Measurements from ENCODE around the gene TIMP2. TPM values are rescaled to one million over a fixed set of nuclear protein-coding genes. Genes with fewer than 3 reads are reported as not detected.
A peak's percentile ranks its signal among the peaks of the same experiment; 100 is the strongest.

The TIMP2 gene
- total and polyA plus RNA-seq, 2 of the 13 experiments (the other 11 are each of a cell fraction or from before 2014, with no cell fraction given), result 3.8 to 8.5 TPM

DNA sequence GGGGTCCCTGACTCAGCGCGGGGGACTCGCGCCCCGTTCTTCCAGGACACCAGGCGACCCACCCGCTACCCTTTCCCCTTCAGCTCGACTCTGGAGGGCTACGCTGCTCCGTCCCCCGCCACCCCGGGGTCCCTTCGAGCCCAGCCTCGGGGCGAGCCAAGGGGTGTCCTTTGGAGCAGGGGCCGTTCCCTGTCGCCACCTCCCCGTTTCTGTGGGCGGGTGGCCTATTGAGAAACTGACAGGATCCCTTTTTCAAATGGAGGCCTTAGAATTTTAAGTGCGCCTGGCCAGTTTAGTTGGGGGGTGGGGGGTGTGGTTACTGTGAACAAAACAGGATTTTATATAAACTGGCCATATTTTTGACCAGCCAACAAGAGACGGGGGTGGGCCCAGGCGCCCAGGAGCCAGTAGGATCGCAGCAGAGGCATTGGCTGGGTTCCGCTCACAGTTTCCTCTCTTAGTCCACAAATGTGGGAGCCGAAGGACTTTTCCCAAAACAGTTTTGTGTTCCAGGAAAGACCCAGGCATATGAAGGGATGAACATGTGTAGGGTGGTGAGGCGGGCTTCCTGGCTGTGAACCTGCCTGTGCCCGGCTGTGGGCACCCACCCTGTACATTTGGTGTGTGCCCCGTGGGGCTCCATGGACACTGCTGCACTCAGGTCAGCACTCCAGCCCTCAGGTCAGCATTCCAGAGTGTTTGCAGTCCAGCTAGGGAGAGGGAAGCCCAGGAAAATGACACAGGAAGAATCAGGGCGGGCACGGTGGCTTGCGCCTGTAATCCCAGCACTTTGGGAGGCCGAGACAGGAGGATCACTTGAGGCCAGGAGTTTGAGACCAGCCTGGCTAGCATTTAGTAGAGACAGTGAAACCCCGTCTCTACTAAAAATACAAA, 722 bp upstream of the TIMP2 start (continued):
- no peak for TF ChIP-seq CREBL2 (CRISPR knock-in tag; IDR thresholded peaks at IDR 0.05; ENCODE audit: borderline replicate concordance)
- TF ChIP-seq NR2C2 (CRISPR knock-in tag; IDR thresholded peaks at IDR 0.05; ENCODE audit: borderline replicate concordance), result no peak
- no peak for TF ChIP-seq TCF7 (IDR thresholded peaks at IDR 0.05; ENCODE audit: low read depth)
- 0 out of 2 replicates have a peak, but pooled peaks have one; percentile 42 for TF ChIP-seq MED1 (CRISPR knock-in tag; IDR thresholded peaks at IDR 0.05)
- no peak for TF ChIP-seq SMAD3 (CRISPR knock-in tag; IDR thresholded peaks at IDR 0.05)
- peak; percentile 52 for TF ChIP-seq PAXIP1 (CRISPR knock-in tag; conservative IDR thresholded peaks at IDR 0.05)
- TF ChIP-seq JDP2 (CRISPR knock-in tag; IDR thresholded peaks at IDR 0.05; ENCODE audit: borderline replicate concordance), result no peak; the same call in 1 of the 2 replicates
- no peak for TF ChIP-seq HDAC6 (IDR thresholded peaks at IDR 0.05; ENCODE audit: low read depth, low read length)
- TF ChIP-seq NR3C1 (CRISPR knock-in tag; IDR thresholded peaks at IDR 0.05), result no peak
- TF ChIP-seq, protein P1, sequence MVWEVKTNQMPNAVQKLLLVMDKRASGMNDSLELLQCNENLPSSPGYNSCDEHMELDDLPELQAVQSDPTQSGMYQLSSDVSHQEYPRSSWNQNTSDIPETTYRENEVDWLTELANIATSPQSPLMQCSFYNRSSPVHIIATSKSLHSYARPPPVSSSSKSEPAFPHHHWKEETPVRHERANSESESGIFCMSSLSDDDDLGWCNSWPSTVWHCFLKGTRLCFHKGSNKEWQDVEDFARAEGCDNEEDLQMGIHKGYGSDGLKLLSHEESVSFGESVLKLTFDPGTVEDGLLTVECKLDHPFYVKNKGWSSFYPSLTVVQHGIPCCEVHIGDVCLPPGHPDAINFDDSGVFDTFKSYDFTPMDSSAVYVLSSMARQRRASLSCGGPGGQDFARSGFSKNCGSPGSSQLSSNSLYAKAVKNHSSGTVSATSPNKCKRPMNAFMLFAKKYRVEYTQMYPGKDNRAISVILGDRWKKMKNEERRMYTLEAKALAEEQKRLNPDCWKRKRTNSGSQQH (CRISPR knock-in tag; IDR thresholded peaks at IDR 0.05; ENCODE audit: low read depth), result no peak; the same call in 1 of the 2 replicates
- no peak for TF ChIP-seq ZNF282 (IDR thresholded peaks at IDR 0.05; ENCODE audit: partially characterized antibody)
- TF ChIP-seq CHD2 (IDR thresholded peaks at IDR 0.05; ENCODE audit: low read depth, low read length), result no peak
- no peak for TF ChIP-seq ZNF670 (CRISPR knock-in tag; IDR thresholded peaks at IDR 0.05; ENCODE audit: borderline replicate concordance)
- no peak for TF ChIP-seq ZNF678 (CRISPR knock-in tag; IDR thresholded peaks at IDR 0.05)
- no peak for TF ChIP-seq ZNF34 (CRISPR knock-in tag; IDR thresholded peaks at IDR 0.05; ENCODE audit: borderline replicate concordance)
- TF ChIP-seq SP140L (CRISPR knock-in tag; IDR thresholded peaks at IDR 0.05; ENCODE audit: borderline replicate concordance), result no peak
- no peak for TF ChIP-seq HMG20B (CRISPR knock-in tag; conservative IDR thresholded peaks at IDR 0.05)
- TF ChIP-seq ZNF530 (CRISPR knock-in tag; IDR thresholded peaks at IDR 0.05; ENCODE audit: low read depth), result no peak
- no peak for TF ChIP-seq GTF3A (CRISPR knock-in tag; conservative IDR thresholded peaks at IDR 0.05)
- no peak for TF ChIP-seq ZNF44 (CRISPR knock-in tag; IDR thresholded peaks at IDR 0.05)
- TF ChIP-seq TOE1 (CRISPR knock-in tag; IDR thresholded peaks at IDR 0.05), result no peak
- TF ChIP-seq KMT2A (CRISPR knock-in tag; IDR thresholded peaks at IDR 0.05), result no peak
- 0 out of 2 replicates have a peak, but pooled peaks have one; percentile 47 for TF ChIP-seq SMAD1 (CRISPR knock-in tag; IDR thresholded peaks at IDR 0.05; ENCODE audit: borderline replicate concordance, low read depth)
- TF ChIP-seq ZNF746 (CRISPR knock-in tag; IDR thresholded peaks at IDR 0.05), result no peak
- TF ChIP-seq TBX2 (CRISPR knock-in tag; IDR thresholded peaks at IDR 0.05; ENCODE audit: borderline replicate concordance), result no peak
- TF ChIP-seq ZFP41 (CRISPR knock-in tag; IDR thresholded peaks at IDR 0.05; ENCODE audit: borderline replicate concordance), result no peak
